ENCODE data around the gene MUC3A.

The MUC3A gene

DNA sequence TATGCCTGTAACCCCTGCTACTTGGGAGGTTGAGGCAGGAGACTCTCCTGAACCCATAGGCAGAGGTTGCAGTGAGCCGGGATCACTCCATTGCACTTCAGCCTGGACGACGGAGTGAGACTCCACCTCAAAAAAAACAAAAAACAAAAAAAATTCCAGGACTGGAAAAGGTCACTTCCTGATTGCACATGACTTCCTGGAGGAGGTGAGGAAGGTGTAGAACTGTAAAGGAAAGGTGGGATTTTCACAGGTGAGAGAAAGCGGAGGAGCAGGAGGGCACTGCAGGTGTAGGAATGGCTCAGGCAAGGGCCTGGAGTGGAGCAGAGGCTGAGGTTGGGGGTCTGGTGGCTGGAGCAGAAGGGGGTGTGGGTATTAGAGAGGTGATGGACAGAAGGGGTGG is 3.2 kb upstream of the MUC3A start:
- DNase-seq: no peak

DNA sequence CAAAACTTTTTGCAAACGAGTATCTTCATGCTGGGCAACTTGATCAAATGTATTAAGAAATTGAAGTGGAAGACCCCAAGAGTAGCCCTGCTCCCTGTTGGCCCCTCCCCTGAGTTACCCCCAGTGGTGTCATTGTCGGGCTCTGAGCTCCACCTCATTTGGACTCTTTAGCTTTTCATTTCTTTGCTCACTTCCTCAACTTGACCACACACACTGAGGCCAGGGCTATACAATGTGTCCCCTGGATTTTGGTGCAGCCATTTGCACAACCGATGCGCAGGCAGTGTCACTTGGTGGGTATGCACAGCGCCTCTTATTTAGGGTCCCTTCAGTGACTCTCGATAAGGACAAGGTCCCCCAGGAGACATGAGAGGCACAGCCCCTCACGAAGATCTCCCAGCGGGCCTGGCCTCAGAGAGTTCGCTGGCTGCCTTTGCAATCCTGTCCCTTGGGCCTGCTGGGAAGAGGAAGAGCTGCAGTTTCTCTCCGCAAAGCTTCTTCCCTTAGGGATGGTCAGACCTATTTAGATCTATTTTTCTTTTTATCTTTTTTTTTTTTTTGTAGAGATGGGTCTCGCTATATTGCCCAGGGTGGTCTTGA is 2.5 kb upstream of the MUC3A start:
- DNase-seq: no peak

DNA sequence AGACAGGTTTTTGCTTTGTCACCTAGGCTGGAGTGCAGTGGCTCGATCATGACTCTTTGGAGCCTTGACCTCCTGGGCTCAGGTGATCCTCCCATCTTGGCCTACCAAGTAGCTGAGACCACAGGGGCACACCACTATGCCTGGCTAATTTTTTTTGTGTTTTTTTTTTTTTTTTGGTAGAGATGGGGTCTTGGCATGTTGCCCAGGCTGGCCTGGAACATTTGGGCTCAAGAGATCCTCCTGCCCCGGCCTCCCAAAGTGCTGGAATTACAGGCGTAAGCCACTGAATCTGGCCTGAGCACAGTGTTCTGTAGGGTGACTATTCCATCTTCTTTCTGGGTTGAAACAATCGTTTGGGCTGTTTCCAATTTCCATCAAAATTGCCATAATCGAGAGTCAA is 1.5 kb upstream of the MUC3A start:
- DNase-seq: no peak

DNA sequence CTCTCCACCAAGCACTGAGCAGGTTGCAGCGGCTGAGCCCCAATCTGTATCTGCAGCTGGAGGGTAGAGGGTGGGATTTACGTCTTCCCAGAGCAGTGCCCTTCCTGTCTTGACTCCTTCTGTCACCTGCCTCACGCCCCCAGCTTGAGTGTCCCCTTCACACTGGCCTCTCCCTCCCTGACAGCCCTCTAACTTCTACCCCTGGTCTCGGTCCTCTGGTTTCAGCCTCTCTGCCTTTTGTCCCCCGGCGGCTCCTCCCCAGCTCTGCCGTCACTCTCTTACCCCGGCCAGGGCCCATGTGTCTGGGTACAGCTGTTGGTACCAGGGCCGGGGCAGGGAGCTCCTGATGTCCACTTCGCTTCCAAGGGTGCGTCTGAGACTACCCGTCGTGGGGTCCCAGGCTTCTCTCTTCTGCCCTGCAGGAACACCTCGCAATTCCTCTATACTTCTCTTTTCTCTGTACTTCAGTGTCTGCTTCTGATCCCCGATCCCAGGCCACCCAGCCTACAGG is 654 bp downstream of the MUC3A start:
- DNase-seq: no peak

DNA sequence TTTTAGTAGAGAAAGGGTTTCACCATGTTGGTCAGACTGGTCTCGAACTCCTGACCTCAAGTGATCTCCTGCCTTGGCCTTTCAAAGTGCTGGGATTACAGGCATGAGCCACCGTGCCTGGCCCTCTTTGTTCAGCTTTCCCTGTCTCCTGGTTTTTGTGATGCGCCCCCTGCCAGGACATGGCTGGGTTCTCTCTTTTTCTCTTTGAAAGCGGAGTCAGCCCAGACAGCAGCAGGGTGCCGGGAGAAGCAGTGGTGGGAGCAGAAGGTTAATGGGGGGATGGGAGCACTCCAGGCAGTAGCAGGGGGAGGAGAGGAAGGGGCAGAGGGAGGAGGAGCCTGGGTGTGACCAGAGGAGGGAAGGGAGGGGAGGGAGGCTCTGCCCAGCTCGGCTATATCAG is 1.8 kb downstream of the MUC3A start:
- DNase-seq: no peak

DNA sequence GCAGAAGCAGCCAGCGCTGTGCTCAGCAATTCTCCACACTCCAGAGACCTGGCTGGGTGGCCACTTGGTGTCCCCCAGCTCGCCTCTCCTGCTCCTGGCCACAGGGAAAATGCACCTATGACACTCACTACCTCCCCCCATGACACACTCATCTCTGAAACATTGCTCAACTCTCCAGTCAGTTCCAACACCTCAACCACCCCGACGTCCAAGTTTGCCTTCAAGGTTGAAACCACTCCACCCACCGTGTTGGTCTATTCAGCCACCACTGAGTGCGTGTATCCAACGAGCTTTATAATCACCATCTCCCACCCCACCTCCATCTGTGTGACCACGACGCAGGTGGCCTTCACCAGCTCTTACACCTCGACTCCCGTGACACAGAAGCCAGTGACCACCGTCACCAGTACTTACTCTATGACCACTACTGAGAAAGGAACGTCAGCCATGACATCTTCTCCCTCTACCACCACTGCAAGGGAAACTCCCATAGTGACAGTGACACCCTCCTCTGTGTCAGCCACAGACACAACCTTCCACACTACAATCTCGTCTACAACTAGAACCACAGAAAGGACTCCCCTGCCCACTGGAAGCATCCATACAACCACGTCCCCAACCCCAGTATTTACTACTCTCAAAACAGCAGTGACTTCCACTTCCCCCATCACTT is 2.7 kb downstream of the MUC3A start:
- no peak for DNase-seq

DNA sequence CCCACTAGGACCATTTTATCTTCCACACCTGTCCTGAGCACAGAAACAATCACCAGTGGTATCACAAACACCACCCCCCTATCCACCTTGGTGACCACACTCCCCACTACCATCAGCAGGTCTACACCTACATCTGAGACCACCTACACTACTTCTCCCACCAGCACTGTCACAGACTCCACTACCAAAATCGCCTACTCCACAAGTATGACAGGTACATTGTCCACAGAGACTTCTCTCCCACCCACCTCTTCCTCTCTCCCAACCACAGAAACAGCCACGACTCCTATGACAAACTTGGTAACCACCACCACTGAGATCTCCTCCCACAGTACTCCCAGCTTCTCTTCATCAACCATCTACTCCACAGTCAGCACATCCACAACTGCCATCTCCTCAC is 3.3 kb downstream of the MUC3A start:
- no peak for DNase-seq

DNA sequence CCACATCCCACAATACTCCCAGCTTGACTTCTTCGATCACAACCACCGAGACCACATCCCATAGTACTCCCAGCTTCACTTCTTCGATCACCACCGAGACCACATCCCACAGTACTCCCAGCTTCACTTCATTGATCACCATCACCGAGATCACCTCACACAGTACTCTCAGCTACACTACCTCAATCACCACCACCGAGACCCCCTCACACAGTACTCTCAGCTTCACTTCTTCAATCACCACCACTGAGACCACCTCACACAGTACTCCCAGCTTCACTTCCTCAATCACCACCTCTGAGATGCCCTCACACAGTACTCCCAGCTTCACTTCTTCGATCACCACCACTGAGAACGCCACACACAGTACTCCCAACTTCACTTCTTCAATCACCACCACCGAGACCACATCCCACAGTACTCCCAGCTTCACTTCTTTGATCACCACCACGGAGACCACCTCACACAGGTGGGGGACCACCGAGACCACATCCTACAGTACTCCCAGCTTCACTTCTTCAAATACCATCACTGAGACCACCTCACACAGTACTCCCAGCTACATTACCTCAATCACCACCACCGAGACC is 8.6 kb downstream of the MUC3A start:
- DNase-seq: no peak

DNA sequence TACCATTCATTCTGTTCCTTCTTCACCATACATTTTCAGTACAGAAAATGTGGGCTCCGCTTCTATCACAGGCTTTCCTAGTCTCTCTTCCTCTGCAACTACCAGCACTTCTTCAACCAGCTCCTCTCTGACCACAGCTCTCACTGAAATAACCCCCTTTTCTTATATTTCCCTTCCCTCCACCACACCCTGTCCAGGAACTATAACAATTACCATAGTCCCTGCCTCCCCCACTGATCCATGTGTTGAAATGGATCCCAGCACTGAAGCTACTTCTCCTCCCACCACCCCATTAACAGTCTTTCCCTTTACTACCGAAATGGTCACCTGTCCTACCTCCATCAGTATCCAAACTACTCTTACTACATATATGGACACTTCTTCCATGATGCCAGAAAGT is 10.6 kb downstream of the MUC3A start:
- DNase-seq: no peak

DNA sequence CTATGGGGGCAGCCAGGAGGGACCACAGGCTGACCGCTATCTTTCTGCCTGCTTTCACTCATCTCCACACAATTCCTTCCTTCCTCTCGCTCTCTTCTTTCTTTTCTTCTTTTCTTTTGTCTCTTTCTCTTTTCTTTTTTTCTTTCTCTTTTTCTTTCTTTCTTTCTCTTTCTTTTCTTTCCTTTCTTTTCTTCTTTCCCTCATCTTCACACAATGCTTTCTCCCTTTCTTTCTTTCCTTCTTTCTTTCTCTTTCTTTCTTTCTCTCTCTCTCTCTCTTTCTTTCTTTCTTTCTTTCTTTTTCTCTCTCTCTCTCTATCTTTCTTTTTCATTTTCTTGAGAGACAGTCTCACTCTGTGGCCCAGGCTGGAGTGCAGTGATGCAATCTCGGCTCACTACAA is 13.2 kb downstream of the MUC3A start:
- DNase-seq: no peak

DNA sequence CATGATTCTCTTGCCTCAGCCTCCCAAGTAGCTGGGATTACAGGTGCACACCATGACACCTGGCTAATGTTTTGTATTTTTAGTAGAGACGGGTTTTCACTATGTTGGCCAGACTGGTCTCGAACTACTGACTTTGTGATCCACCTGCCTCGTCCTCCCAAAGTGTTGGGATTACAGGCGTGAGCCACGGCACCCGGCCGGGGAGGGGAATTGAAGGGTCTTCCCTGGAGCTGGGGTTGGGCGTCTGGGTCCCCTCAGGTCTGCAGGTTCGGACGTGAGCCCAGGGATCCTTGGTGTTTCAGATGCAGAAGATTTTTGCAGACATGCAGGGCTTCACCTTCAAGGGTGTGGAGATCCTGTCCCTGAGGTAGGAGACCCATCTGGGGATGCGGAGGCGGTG is 14.1 kb downstream of the MUC3A start:
- DNase-seq: no peak

DNA sequence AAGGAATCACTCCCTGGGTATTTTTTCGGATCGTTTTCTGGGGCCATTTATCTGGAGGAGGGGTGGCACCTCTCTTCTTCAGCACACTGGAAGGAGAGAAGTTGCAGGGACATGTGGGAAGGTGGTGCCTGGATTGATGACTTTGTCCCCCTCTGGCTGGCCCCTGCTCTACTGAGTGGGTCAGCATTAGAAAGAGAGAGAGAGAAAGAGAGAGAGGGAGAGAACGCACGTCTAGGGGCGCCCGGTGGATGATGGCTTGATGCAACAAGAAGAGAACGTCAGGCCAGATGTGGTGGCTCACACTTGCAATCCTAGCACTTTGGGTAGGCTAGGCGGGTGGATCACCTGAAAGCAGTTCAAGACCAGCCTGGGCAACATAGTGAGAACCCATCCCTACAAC is 14.5 kb downstream of the MUC3A start:
- DNase-seq: no peak

DNA sequence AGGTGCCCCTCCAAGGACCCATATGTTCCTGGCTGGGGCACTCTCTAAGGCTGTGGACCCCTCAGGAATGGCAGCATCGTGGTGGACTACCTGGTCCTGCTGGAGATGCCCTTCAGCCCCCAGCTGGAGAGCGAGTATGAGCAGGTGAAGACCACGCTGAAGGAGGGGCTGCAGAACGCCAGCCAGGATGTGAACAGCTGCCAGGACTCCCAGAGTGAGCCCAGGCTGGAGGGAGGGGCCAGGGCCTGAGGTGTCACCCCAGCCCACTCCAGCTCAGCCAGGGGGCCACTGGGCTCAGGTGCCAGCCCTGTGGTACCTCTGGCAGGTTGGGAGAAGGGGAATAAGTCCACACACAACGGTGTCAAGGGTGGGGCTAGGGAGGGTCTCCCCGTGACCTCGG is 15.3 kb downstream of the MUC3A start:
- DNase-seq: no peak

DNA sequence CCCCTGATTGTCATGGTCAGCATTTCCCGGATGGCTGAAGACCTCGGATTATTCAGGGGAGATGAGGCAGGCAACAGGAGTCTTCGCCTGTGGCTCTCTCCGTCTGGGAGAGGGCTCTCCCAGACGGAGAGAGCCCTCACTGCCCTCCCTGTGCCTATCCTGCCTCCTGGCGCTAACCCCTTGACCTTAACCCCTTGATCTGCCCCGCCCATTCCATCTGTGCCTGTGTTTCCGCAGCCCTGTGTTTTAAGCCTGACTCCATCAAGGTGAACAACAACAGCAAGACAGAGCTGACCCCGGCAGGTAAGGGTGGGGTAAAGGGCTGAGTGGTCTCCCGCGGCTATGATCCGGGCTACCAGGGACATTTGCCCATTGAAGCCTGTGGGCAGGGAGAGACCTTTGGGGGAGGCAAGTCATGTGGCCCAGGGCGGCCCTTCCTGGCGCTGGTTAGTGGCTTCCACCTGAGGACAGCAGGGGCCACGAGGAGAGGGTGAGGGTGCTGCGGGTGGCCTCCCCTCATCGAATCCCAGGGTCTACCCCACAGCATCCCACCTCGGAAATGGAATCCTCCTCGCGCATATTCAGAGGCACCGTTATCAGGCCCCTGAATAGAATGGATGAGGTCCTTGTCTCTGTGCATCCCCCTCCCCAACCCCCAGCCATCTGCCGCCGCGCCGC is 15.8 kb downstream of the MUC3A start:
- DNase-seq: no peak

DNA sequence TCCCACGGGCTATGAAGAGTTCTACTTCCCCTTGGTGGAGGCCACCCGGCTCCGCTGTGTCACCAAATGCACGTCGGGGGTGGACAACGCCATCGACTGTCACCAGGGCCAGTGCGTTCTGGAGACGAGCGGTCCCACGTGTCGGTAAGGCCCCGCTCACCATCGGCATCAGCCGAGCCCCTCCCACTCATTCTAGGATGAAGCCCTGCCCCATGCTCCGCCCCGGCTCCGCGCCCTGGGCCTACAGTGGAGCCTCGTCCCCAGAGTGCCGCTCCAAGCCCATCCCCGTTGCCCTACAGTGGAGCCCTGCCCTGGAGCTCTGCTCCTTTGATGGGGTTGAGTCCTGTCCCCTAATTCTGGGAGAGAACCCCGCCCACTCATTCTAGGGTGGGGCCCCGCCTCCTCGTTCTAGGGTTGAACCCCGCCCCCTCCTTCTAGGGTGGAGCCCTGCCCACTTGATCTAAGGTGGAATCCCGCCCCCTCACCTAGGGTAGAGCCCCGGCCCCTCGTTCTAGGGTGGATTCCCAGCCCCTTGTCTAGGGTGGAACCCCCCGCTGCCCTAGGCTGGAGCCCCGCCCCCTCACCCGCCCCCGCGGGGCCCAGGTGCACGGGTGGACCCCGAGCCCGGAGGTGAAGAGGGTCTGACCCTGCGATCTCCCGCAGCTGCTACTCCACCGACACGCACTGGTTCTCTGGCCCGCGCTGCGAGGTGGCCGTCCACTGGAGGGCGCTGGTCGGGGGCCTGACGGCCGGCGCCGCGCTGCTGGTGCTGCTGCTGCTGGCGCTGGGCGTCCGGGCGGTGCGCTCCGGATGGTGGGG is 16.6 kb downstream of the MUC3A start:
- peak; percentile 84 for DNase-seq

DNA sequence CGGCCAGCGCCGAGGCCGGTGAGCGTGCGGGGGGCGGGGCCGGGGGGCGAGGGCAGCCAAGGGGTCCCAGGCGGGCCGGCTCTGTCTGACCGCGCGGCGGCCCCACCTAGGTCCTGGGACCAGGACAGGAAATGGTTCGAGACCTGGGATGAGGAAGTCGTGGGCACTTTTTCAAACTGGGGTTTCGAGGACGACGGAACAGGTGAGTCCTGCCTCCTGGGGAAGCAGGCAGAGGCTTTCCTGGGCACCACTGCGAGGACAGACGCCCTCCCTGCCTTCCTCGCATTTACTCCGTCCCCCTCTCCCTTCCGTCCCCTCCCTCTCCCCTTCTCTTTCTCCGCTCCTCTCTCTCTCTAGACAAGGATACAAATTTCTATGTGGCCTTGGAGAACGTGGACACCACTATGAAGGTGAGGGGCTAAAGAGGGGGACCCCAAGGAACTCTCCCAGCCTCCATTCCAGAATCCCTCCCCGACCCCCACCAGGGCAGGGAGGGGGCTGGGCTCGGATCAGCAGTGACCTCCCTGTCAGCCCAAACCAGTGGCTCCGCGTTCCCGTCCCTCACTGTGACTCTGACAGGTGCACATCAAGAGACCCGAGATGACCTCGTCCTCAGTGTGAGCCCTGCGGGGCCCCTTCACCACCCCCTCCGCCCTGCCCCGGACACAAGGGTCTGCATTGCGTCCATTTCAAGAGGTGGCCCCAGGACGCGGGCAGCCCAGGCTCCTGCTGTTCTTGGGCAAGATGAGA is 17.4 kb downstream of the MUC3A start:
- DNase-seq: no peak

DNA sequence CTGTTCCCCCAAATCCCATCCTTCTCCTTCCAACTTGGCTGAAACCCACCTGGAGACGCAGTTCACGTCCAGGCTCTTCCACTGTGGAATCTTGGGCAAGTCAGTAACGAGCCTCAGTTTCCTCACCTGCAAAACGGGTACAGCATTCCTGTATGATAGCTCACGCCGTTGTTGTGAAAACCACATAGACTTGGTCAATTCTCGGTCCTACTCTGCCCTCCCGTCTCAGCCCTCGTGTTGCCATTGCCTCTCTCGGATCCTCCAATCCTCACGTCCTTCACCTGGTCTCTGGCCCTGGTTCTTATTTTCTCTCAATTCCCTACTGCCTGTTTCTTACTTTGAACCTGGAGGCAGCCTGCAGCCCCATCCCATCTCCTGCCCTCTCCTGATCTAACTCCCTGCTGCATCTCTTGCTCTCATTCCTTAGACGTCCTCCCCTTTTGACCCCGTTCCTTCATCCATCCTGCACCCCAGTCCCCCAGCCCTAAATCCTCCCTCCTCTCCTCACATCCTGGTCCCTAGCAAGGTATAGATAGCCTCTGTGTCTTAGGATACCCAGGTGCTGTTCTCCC is 18.0 kb downstream of the MUC3A start:
- DNase-seq: no peak

DNA sequence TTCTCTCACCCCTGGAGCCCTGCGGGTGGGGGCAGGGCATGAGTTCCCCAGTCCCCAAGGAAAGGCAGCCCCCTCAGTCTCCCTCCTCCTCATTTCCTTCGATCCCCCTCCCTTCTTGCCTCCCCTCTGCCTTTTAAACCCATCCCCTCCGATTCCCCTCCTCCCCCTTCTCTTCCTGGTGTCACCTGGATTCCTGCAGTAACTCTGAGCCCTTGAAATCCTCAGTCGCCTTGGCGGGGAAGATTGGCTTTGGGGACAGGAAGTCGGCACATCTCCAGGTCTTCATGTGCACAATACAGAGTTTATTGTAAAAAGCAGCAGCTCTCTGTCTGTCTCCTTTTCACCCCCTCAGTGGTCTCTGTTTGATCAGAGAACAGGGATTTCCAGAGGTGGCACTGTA is 18.7 kb downstream of the MUC3A start:
- no peak for DNase-seq

DNA sequence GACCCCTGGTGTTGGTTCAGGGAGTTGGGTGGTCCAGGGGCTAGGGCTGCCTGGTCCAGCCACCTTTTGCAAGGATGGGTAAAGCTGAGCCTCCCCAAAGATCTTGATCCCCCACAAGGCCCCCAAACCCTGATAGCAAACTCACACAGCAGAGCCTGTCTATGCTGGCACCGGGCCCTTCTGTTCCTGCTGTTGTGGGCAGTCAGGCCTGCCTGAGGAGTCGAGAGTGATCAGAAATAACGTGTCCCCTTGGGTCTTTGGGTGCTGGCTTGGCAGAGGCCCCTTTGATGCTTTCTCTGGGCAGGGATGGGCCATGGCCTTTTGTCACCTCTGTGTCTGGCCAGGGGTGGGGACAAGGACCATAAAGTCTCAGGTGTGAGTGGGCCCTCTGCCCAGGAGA is 19.3 kb downstream of the MUC3A start:
- no peak for DNase-seq

DNA sequence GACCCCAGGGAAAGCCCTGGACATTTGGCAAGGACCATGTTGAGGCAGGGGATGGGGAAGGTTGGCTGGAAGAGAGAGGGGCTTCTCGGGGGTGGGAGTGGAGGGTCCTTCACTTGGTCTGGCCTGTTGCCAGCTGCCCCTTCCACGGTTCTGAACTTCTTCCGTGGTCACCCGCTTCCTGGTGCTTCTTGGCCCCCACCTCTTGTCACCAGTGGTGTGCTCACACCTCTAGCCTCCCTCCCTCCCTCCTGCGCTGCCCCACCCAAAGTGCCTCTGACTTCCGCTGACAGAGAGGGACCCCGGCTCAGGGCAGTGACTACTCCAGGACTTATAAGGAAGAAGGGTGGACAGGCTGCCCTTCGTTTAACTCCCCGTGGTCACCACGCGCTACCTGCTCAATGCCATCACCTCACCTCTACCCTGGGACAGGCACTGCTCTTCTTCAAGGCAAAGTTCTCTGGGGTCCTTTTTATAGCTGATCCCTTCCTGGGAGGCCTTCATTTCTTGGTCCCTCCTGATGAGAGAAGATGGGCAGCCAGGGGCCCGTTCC is 19.8 kb downstream of the MUC3A start, which contains the start of gene MUC12:
TSS of gene MUC12 (plus strand) at position 500 of the 550 bp plus-strand sequence. CDS start 58 bp downstream, outside the sequence.
- DNase-seq: no peak

Measured in NCI-H226 (cell line).